K562 (cell line): ENCODE data around the gene EGR2. TPM values are rescaled to one million over a fixed set of nuclear protein-coding genes. Genes with fewer than 3 reads are reported as not detected.

Experiments
- GATAD2A ChIP-seq: fragments of 450-650 bp; IDR thresholded peaks from 2 replicates; pipeline ENCODE4 v1.6.1; 2017
- NR1H2 ChIP-seq: sonication (generic); formaldehyde crosslinking; IDR thresholded peaks from 2 replicates; pipeline ENCODE4 v1.4.0; 2020; ENCODE audit warnings: mild to moderate bottlenecking, missing genetic modification reagents
- POLR2A ChIP-seq: fragments of 450-650 bp; conservative IDR thresholded peaks from 2 replicates; pipeline ENCODE4 v1.6.1; 2016
- RAD51 ChIP-seq: fragments of 450-650 bp; IDR thresholded peaks from 2 replicates; pipeline ENCODE4 v1.7.1; 2016; ENCODE audit warnings: low read depth, mild to moderate bottlenecking, borderline replicate concordance
- RBFOX2 ChIP-seq: fragments of 200-400 bp; formaldehyde crosslinking; IDR thresholded peaks from 2 replicates; pipeline ENCODE4 v1.6.1; 2017; ENCODE audit warnings: low read depth, mild to moderate bottlenecking, low read length, moderate library complexity
- REST ChIP-seq, 2 experiments: fragments of 450-650 bp; formaldehyde crosslinking in 1 of 2; IDR thresholded peaks; 2 replicates each; pipeline versions ENCODE4 v1.4.0 to v1.6.1; 2014 to 2020; ENCODE audit warnings: mild to moderate bottlenecking in 2 of 2, borderline replicate concordance in 1 of 2, low read depth in 1 of 2
- TAF7 ChIP-seq: fragments of 450-650 bp; IDR thresholded peaks from 2 replicates; pipeline ENCODE4 v1.6.1; 2016; ENCODE audit warnings: missing genetic modification characterization, missing compliant biosample characterization
- polyA plus RNA-seq, 8 experiments: library from polyadenylated mRNA; depleted of rRNA in 4 of 8; stranded (reverse) in 5 of 8; unstranded in 3 of 8; fragments of >200 nt; fragmentation: Nextera tagmentation in 2 of 8; fragmentation: Illumina TruSeq in 1 of 8; extraction: Ambion mirVana in 2 of 8; extraction: Trizol in 1 of 8; gene quantifications; 2 replicates each; pipeline versions ENCODE4 v1.2.1 to v1.2.3, GENCODE V29; 2011 to 2014; ENCODE audit warnings: inconsistent platforms in 1 of 8, missing spikeins in 1 of 8
- total RNA-seq, 7 experiments: library from RNA; depleted of rRNA in 6 of 7; stranded (reverse); fragments of >200 nt in 6 of 7; fragmentation: Illumina TruSeq in 2 of 7; extraction: Trizol in 2 of 7; gene quantifications; 2 replicates each; pipeline versions ENCODE4 v1.2.1 to v1.2.3, GENCODE V29; 2011 to 2021; ENCODE audit warnings: low replicate concordance in 1 of 7
- TF ChIP-seq, protein P1 (sequence below): sonication (generic); formaldehyde crosslinking; IDR thresholded peaks from 2 replicates; pipeline ENCODE4 v1.8.1; 2023; ENCODE audit warnings: mild to moderate bottlenecking, missing genetic modification reagents
- TF ChIP-seq, protein P2 (sequence below): fragments of 150-350 bp; conservative IDR thresholded peaks from 2 replicates; pipeline ENCODE4 v1.6.1; 2014; ENCODE audit warnings: low read length
- TF ChIP-seq, protein P3 (sequence below): fragments of 250-450 bp; sonication (Bioruptor Pico); IDR thresholded peaks from 2 replicates; pipeline ENCODE4 v1.6.1; 2021; ENCODE audit warnings: mild to moderate bottlenecking
- TF ChIP-seq, protein P4 (sequence below), 2 experiments: fragments of 450-650 bp; IDR thresholded peaks; 2 replicates each; pipeline ENCODE4 v1.6.1; 2016

The EGR2 gene
- total and polyA plus RNA-seq, 9 of the 15 experiments (the other 6 are each of a cell fraction or from before 2014, with no cell fraction given), result 0.08 to 0.18 (median 0.12) TPM; not detected in 4

DNA sequence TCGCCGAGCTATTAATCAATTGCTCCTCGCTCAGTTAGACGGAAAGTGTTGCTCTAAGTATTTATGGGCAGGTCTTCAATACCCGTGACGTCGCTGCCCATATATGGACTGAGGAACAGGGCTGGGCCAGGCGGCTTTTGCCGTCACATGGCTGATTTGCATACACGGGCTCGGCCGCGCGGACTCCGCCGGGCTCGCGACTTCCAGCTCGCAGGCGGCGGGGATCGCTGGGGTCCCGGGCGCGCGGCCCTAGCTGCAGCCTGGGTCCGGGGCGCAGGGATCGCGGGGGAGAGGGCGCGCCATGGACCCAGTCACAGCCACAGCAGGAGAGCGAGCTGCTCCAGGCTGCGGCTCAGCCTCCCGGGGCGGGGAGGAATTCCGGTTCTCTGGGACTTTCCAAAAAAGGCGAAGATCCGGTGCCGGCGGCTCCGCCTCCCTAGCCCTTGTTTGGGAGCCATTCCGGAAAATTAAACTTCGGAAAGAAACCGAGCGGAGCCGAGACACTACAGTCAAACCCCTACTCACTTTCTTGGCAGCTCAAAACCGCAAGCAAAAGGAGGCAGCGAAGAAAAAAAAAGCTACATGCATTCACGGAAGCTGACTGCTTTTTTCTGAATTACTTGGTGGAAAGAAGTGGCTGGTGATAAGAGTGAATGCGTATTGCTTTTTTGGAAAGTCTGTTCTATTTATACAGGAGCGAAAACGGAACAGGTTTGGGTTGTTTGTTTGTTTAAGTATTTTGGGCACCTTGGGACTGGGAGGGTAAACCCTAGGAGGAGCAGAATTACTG is at the start of gene EGR2 (continued):
- TF ChIP-seq REST (IDR thresholded peaks at IDR 0.05; ENCODE audit: borderline replicate concordance) (peak; percentile 32; the same call in 1 of the 2 replicates), REST (CRISPR knock-in tag; IDR thresholded peaks at IDR 0.05; ENCODE audit: low read depth) (no peak), GATAD2A (no peak), POLR2A (peak; percentile 64), RAD51 (peak; percentile 63; the same call in 1 of the 2 replicates), RBFOX2 (peak; percentile 88), TAF7 (tag) (no peak), NR1H2 (CRISPR knock-in tag) (no peak)
- TF ChIP-seq, protein P1, sequence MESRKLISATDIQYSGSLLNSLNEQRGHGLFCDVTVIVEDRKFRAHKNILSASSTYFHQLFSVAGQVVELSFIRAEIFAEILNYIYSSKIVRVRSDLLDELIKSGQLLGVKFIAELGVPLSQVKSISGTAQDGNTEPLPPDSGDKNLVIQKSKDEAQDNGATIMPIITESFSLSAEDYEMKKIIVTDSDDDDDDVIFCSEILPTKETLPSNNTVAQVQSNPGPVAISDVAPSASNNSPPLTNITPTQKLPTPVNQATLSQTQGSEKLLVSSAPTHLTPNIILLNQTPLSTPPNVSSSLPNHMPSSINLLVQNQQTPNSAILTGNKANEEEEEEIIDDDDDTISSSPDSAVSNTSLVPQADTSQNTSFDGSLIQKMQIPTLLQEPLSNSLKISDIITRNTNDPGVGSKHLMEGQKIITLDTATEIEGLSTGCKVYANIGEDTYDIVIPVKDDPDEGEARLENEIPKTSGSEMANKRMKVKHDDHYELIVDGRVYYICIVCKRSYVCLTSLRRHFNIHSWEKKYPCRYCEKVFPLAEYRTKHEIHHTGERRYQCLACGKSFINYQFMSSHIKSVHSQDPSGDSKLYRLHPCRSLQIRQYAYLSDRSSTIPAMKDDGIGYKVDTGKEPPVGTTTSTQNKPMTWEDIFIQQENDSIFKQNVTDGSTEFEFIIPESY, result no peak
- TF ChIP-seq, protein P2, sequence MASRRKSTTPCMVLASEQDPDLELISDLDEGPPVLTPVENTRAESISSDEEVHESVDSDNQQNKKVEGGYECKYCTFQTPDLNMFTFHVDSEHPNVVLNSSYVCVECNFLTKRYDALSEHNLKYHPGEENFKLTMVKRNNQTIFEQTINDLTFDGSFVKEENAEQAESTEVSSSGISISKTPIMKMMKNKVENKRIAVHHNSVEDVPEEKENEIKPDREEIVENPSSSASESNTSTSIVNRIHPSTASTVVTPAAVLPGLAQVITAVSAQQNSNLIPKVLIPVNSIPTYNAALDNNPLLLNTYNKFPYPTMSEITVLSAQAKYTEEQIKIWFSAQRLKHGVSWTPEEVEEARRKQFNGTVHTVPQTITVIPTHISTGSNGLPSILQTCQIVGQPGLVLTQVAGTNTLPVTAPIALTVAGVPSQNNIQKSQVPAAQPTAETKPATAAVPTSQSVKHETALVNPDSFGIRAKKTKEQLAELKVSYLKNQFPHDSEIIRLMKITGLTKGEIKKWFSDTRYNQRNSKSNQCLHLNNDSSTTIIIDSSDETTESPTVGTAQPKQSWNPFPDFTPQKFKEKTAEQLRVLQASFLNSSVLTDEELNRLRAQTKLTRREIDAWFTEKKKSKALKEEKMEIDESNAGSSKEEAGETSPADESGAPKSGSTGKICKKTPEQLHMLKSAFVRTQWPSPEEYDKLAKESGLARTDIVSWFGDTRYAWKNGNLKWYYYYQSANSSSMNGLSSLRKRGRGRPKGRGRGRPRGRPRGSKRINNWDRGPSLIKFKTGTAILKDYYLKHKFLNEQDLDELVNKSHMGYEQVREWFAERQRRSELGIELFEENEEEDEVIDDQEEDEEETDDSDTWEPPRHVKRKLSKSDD, result no peak
- TF ChIP-seq, protein P3, sequence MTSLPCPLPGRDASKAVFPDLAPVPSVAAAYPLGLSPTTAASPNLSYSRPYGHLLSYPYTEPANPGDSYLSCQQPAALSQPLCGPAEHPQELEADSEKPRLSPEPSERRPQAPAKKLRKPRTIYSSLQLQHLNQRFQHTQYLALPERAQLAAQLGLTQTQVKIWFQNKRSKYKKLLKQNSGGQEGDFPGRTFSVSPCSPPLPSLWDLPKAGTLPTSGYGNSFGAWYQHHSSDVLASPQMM (CRISPR knock-in tag), result no peak
- TF ChIP-seq, protein P4, sequence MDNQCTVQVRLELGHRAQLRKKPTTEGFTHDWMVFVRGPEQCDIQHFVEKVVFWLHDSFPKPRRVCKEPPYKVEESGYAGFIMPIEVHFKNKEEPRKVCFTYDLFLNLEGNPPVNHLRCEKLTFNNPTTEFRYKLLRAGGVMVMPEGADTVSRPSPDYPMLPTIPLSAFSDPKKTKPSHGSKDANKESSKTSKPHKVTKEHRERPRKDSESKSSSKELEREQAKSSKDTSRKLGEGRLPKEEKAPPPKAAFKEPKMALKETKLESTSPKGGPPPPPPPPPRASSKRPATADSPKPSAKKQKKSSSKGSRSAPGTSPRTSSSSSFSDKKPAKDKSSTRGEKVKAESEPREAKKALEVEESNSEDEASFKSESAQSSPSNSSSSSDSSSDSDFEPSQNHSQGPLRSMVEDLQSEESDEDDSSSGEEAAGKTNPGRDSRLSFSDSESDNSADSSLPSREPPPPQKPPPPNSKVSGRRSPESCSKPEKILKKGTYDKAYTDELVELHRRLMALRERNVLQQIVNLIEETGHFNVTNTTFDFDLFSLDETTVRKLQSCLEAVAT (IDR thresholded peaks at IDR 0.05), result 0 out of 4 replicates have a peak, but pooled peaks of 1 of the 2 experiments have one; percentile 47
